Measurements from ENCODE around the gene ATXN7L1. TPM values are rescaled to one million over a fixed set of nuclear protein-coding genes. Genes with fewer than 3 reads are reported as not detected.
A peak's percentile ranks its signal among the peaks of the same experiment; 100 is the strongest.

ATXN7L1 gene
- total and polyA plus RNA-seq, 2 of the 8 experiments (the other 6 are each of a cell fraction or from before 2014, with no cell fraction given) = 14.3 to 34.0 TPM

GRCh38 chr7:105691680-105692564 lies 184.5 kb downstream of the ATXN7L1 start:
- peak overlapping the region; percentile 99 for H2BK15ac ChIP-seq (ENCODE audit: low read length)
- H2BK5ac ChIP-seq (ENCODE audit: low read depth, low read length) = peak overlapping the region; percentile 97
- no peak overlapping the region for H3K56ac ChIP-seq (replicated peaks; ENCODE audit: insufficient read length, low read depth, low read length)
- H3K18ac ChIP-seq (ENCODE audit: extremely low read depth, low read length) = peak overlapping the region; percentile 80; the same call in 1 of the 2 replicates
- no peak overlapping the region for H3K23ac ChIP-seq (ENCODE audit: insufficient read length)
- H3K27me3 ChIP-seq (replicated peaks in 1 of 4; ENCODE audit: control insufficient read depth in 3 of 4, extremely low read depth in 1 of 4, insufficient read depth in 3 of 4, low read length in 3 of 4) = no peaks in the 10 kb centered on the region
- DNase-seq (ENCODE audit: low read depth in 1 of 2, low spot score in 2 of 2) (no peak), FAIRE-seq (no peak)
- H3K79me2 ChIP-seq (ENCODE audit: control insufficient read depth in 1 of 2, insufficient read depth in 2 of 2, low read length in 2 of 2) = peaks cover 0 to 10% of the 10 kb centered on the region in 2 experiments; a peak in 1 of 4 replicates
- WGBS, 2 experiments (ENCODE audit: extremely low coverage in 1 of 2, insufficient coverage in 1 of 2, insufficient read length in 1 of 2, insufficient replicate concordance in 2 of 2, low coverage in 1 of 2, low lambda C conversion rate in 2 of 2, missing lambda C conversion rate in 1 of 2) = 13% methylated on average over 20 of the region's 21 CpGs; no CpG with 5 or more reads in 1 of the 2 experiments
- H3K36me3 ChIP-seq (ENCODE audit: control insufficient read depth in 2 of 4, insufficient read depth in 4 of 4, low read length in 3 of 4) = no peaks in the 10 kb centered on the region
- peak overlapping the region; percentile 74; the same call in 1 of the 2 replicates for H2BK20ac ChIP-seq (ENCODE audit: low read length)
- H4K5ac ChIP-seq (ENCODE audit: insufficient read length, low read depth, low read length) = no peak overlapping the region
- H2BK120ac ChIP-seq (replicated peaks; ENCODE audit: low read depth, low read length) = peak overlapping the region; percentile 77
- H4K91ac ChIP-seq (replicated peaks; ENCODE audit: insufficient read length, low read length) = peak overlapping the region; percentile 88
- H3K79me1 ChIP-seq (ENCODE audit: low read depth, low read length) = 0 out of 2 replicates have a peak, but pooled peaks cover 2% of the 10 kb centered on the region
- H3K9ac ChIP-seq (replicated peaks in 1 of 4; ENCODE audit: extremely low read depth in 1 of 4, low read depth in 3 of 4, low read length in 3 of 4) = peak overlapping the region in 1 of 4 experiments; percentile 73; a peak in 3 of 7 replicates
- H3K27ac ChIP-seq (ENCODE audit: low read depth, low read length) = peak overlapping the region; percentile 42; the same call in 1 of the 2 replicates
- peaks cover 31 to 48% (median 40%) of the 10 kb centered on the region in 4 experiments for H3K4me1 ChIP-seq (replicated peaks in 1 of 4; ENCODE audit: control insufficient read depth in 3 of 4, insufficient read depth in 4 of 4, low read length in 3 of 4)
- H3K14ac ChIP-seq (ENCODE audit: insufficient read length) = no peak overlapping the region
- peak overlapping the region; percentile 61 to 78 for H3K4me2 ChIP-seq (ENCODE audit: insufficient read depth in 1 of 2, low read depth in 2 of 2, low read length in 2 of 2)
- H4K20me1 ChIP-seq (replicated peaks in 1 of 2; ENCODE audit: control insufficient read depth in 1 of 2, insufficient read depth in 2 of 2, low read length in 2 of 2) = no peaks in the 10 kb centered on the region
- peak overlapping the region; percentile 97 for H2BK12ac ChIP-seq (ENCODE audit: low read depth, low read length)
- peaks cover 3% of the 10 kb centered on the region for H3K23me2 ChIP-seq (ENCODE audit: low read depth, low read length)
- no peaks in the 10 kb centered on the region for H3K9me3 ChIP-seq (ENCODE audit: insufficient read depth in 2 of 2, low read depth in 1 of 2, low read length in 1 of 2)
- no peak overlapping the region for H2AFZ ChIP-seq (ENCODE audit: low read length)
- ChIA-PET POLR2A (ENCODE audit: partially characterized antibody) (interaction anchor here (0.6 to 1.4 kb wide), 4 partner anchors 27 to 69 kb away, joined by 3 to 5 read pairs (median 3); no protein-coding TSS in a partner anchor), CTCF (ENCODE audit: partially characterized antibody) (interaction anchor here (1.1 to 9.4 kb wide), 6 partner anchors 8 to 76 kb away, joined by 3 to 69 read pairs (median 4); no protein-coding TSS in a partner anchor)
- H2AK5ac ChIP-seq (ENCODE audit: low read depth, low read length) = peak overlapping the region; percentile 70; the same call in 1 of the 2 replicates
- H4K8ac ChIP-seq (ENCODE audit: extremely low read depth, insufficient read depth, low read length) = peak overlapping the region; percentile 66; the same call in 1 of the 2 replicates
- H3K4me3 ChIP-seq (ENCODE audit: extremely low read depth in 1 of 4, insufficient read depth in 2 of 4, low read depth in 3 of 4, low read length in 4 of 4) = peak overlapping the region; percentile 11 to 48 (median 30); a peak in 5 of 8 replicates
- peak overlapping the region; percentile 93 for H3K4ac ChIP-seq (replicated peaks; ENCODE audit: insufficient read length, low read depth, low read length)
- TF ChIP-seq HDAC6 (IDR thresholded peaks at IDR 0.05; ENCODE audit: low read depth, low read length) = no peak

Data from H1 (cell line).